Testis (tissue), 3 donors: ENCODE data around the gene DMD. TPM values are rescaled to one million over a fixed set of nuclear protein-coding genes. Genes with fewer than 3 reads are reported as not detected.

Experiments used
- DNase-seq: peaks from one replicate; pipeline ENCODE4 v3.0.0-alpha.2; 2019
- H3K27ac ChIP-seq, 2 donors: fragments of 200-600 bp; sonication (generic); one replicate each; pipeline ENCODE4 v1.5.1; 2019
- H3K27me3 ChIP-seq: fragments of 200-600 bp; sonication (generic); one replicate; pipeline ENCODE4 v1.5.1; 2019
- H3K36me3 ChIP-seq: fragments of 200-600 bp; sonication (generic); one replicate; pipeline ENCODE4 v1.5.1; 2017; ENCODE audit warnings: low read depth; ENCODE audit errors: missing control alignments
- H3K4me1 ChIP-seq: fragments of 200-600 bp; sonication (generic); one replicate; pipeline ENCODE4 v1.5.1; 2019
- H3K4me3 ChIP-seq, 2 donors: fragments of 200-600 bp; sonication (generic); one replicate each; pipeline ENCODE4 v1.5.1; 2017 to 2019
- H3K9me3 ChIP-seq: fragments of 200-600 bp; sonication (generic); one replicate; pipeline ENCODE4 v1.5.1; 2017
- CTCF ChIP-seq, 3 experiments: fragments of 450-650 bp in 2 of 3; fragments of 200-600 bp in 1 of 3; sonication (generic) in 1 of 3; IDR thresholded peaks; one replicate each; pipeline ENCODE4 v1.5.1; 2016 to 2019; ENCODE audit warnings: antibody characterized with exemption in 3 of 3, mild to moderate bottlenecking in 2 of 3, moderate library complexity in 1 of 3
- POLR2A ChIP-seq: fragments of 450-650 bp; IDR thresholded peaks from one replicate; pipeline ENCODE4 v1.6.1; 2017; ENCODE audit warnings: antibody characterized with exemption, mild to moderate bottlenecking, moderate library complexity
- WGBS, 2 donors: methylation state at CpG; one replicate each; pipeline ENCODE4 v1.1.5; 2018; 5-methylcytosine and 5-hydroxymethylcytosine counted together
- intact Hi-C: fragments of 100-400 bp; cut with DNase I; formaldehyde crosslinking; loops from one replicate; pipeline ENCODE4 v1.15.1; 2023; ENCODE audit warnings: low total_unique reads
- polyA plus RNA-seq: library from polyadenylated mRNA; stranded (reverse); fragments of 350-450 nt; fragmentation: Illumina TruSeq; extraction: RNeasy Lipid Tissue Mini Kit (QIAGEN cat#74804); gene quantifications from one replicate; pipeline ENCODE4 v1.2.3, GENCODE V29; 2014; ENCODE audit warnings: low read depth, low replicate concordance; ENCODE audit not compliant: insufficient read depth
- total RNA-seq, 2 donors: library from RNA; depleted of rRNA; stranded (reverse); fragments of >200 nt; gene quantifications; one replicate each; pipeline ENCODE4 v1.2.3, GENCODE V29; 2016

Gene DMD
- total and polyA plus RNA-seq, 3 donors from 2014 or later, result 11.3 to 34.1 (median 24.2) TPM

- no peak overlapping the region for H3K27ac ChIP-seq
- H3K4me3 ChIP-seq, result no peak overlapping the region
- TF ChIP-seq POLR2A (no peak), CTCF (IDR thresholded peaks at IDR 0.05) (no peak)
- no peak for DNase-seq
- H3K36me3 ChIP-seq, result no peaks in the 10 kb centered on the region
- H3K4me1 ChIP-seq, result no peaks in the 10 kb centered on the region
- no peaks in the 10 kb centered on the region for H3K9me3 ChIP-seq
- intact Hi-C loops, result no loop called here
- no peaks in the 10 kb centered on the region for H3K27me3 ChIP-seq
- 24 to 40% methylated on average over 2 of the region's 2 CpGs for WGBS, 2 donors
Observed at GRCh38 chrX:31708116-31708515, 1503.2 kb downstream of the DMD start.

- TF ChIP-seq POLR2A (no peak), CTCF (IDR thresholded peaks at IDR 0.05) (no peak)
- no peaks in the 10 kb centered on the region for H3K9me3 ChIP-seq
- no peak for DNase-seq
- intact Hi-C loops, result no loop called here
- H3K4me1 ChIP-seq, result no peaks in the 10 kb centered on the region
- no peak overlapping the region for H3K27ac ChIP-seq
- H3K36me3 ChIP-seq, result no peaks in the 10 kb centered on the region
- no peaks in the 10 kb centered on the region for H3K27me3 ChIP-seq
- 70 to 88% methylated on average over 4 of the region's 4 CpGs for WGBS, 2 donors
- no peak overlapping the region for H3K4me3 ChIP-seq
Observed at GRCh38 chrX:31706466-31706865, 1504.9 kb downstream of the DMD start.

- H3K4me3 ChIP-seq, result no peak overlapping the region
- H3K27ac ChIP-seq, result no peak overlapping the region
- no peaks in the 10 kb centered on the region for H3K4me1 ChIP-seq
- H3K9me3 ChIP-seq, result no peaks in the 10 kb centered on the region
- H3K36me3 ChIP-seq, result no peaks in the 10 kb centered on the region
- no peak for DNase-seq
- no peak for TF ChIP-seq CTCF (IDR thresholded peaks at IDR 0.05)
- TF ChIP-seq POLR2A, result no peak
- H3K27me3 ChIP-seq, result no peaks in the 10 kb centered on the region
- intact Hi-C loops, result no loop called here
- WGBS, 2 donors, result 83 to 100% methylated on average over 1 of the region's 1 CpG
Observed at GRCh38 chrX:31705816-31706215, 1505.5 kb downstream of the DMD start.

GRCh38 chrX:31704938-31705337 is 1506.4 kb downstream of the DMD start:
- DNase-seq, result no peak
- no peaks in the 10 kb centered on the region for H3K27me3 ChIP-seq
- intact Hi-C loops, result no loop called here
- H3K4me1 ChIP-seq, result no peaks in the 10 kb centered on the region
- H3K4me3 ChIP-seq, result no peak overlapping the region
- no peaks in the 10 kb centered on the region for H3K9me3 ChIP-seq
- WGBS, 2 donors, result 82 to 85% methylated on average over 2 of the region's 2 CpGs
- TF ChIP-seq POLR2A (no peak), CTCF (IDR thresholded peaks at IDR 0.05) (no peak)
- H3K27ac ChIP-seq, result no peak overlapping the region
- no peaks in the 10 kb centered on the region for H3K36me3 ChIP-seq

- no peak for DNase-seq
- H3K4me1 ChIP-seq, result no peaks in the 10 kb centered on the region
- no peaks in the 10 kb centered on the region for H3K9me3 ChIP-seq
- no peak for TF ChIP-seq CTCF (IDR thresholded peaks at IDR 0.05)
- TF ChIP-seq POLR2A, result no peak
- H3K27me3 ChIP-seq, result no peaks in the 10 kb centered on the region
- WGBS, 2 donors, result 63 to 85% methylated on average over 2 of the region's 2 CpGs
- intact Hi-C loops, result no loop called here
- H3K27ac ChIP-seq, result no peak overlapping the region
- no peaks in the 10 kb centered on the region for H3K36me3 ChIP-seq
- H3K4me3 ChIP-seq, result no peak overlapping the region
Observed at GRCh38 chrX:31702222-31702621, 1509.1 kb downstream of the DMD start.
